ENCODE data around the gene SPRR1A.

SPRR1A gene

GRCh38 chr1:152980676-152981075, 3.2 kb upstream of the SPRR1A start:
- H3K9me3 ChIP-seq (ENCODE audit: control insufficient read depth, insufficient read depth, low read depth, low read length): no peaks in the 10 kb centered on the region
- ChIA-PET CTCF (interaction anchor here (0.6 to 0.7 kb wide), 3 partner anchors 103 to 147 kb away, joined by 3 read pairs; no protein-coding TSS in a partner anchor), POLR2A (no interaction called here)
- no peaks in the 10 kb centered on the region for H3K4me1 ChIP-seq (ENCODE audit: control insufficient read depth, insufficient read depth, low read length)
- TF ChIP-seq ZFHX2 (tag by site-specific recombination; conservative IDR thresholded peaks at IDR 0.05): no peak
- no peak for TF ChIP-seq KLF9 (tag by site-specific recombination; IDR thresholded peaks at IDR 0.05; ENCODE audit: low read depth)
- TF ChIP-seq ZNF169 (tag by site-specific recombination; IDR thresholded peaks at IDR 0.05): no peak
- TF ChIP-seq ZNF513 (tag by site-specific recombination; IDR thresholded peaks at IDR 0.05): no peak
- TF ChIP-seq ZNF121 (tag by site-specific recombination; IDR thresholded peaks at IDR 0.05): no peak
- TF ChIP-seq ZNF529 (tag by site-specific recombination; IDR thresholded peaks at IDR 0.05; ENCODE audit: insufficient replicate concordance): no peak
- no peak for TF ChIP-seq PRDM6 (tag by site-specific recombination; IDR thresholded peaks at IDR 0.05)
- TF ChIP-seq ZNF473 (tag by site-specific recombination; IDR thresholded peaks at IDR 0.05): no peak
- TF ChIP-seq ZFP3 (tag by site-specific recombination; IDR thresholded peaks at IDR 0.05; ENCODE audit: low read depth): no peak
- H3K27ac ChIP-seq (ENCODE audit: extremely low read depth, low read depth, low read length): no peak overlapping the region
- H3K4me3 ChIP-seq (ENCODE audit: low read depth, low read length): no peak overlapping the region
- no peaks in the 10 kb centered on the region for H3K36me3 ChIP-seq (ENCODE audit: control insufficient read depth in 2 of 2, insufficient read depth in 1 of 2, low read length in 2 of 2)

GRCh38 chr1:152981146-152981871, 2.6 kb upstream of the SPRR1A start:
- TF ChIP-seq SCRT2 (tag by site-specific recombination; IDR thresholded peaks at IDR 0.05) (peak; percentile 62; the same call in 1 of the 2 replicates), ZNF549 (tag by site-specific recombination; IDR thresholded peaks at IDR 0.05) (no peak)
- H3K27ac ChIP-seq (ENCODE audit: extremely low read depth, low read depth, low read length): no peak overlapping the region
- ChIA-PET CTCF (interaction anchor here (0.7 kb wide), 1 partner anchor 104 kb away, joined by 3 read pairs; no protein-coding TSS in a partner anchor), POLR2A (no interaction called here)
- H3K9me3 ChIP-seq (ENCODE audit: control insufficient read depth, insufficient read depth, low read depth, low read length): no peaks in the 10 kb centered on the region
- H3K4me3 ChIP-seq (ENCODE audit: low read depth, low read length): no peak overlapping the region
- no peaks in the 10 kb centered on the region for H3K36me3 ChIP-seq (ENCODE audit: control insufficient read depth in 2 of 2, insufficient read depth in 1 of 2, low read length in 2 of 2)
- H3K4me1 ChIP-seq (ENCODE audit: control insufficient read depth, insufficient read depth, low read length): no peaks in the 10 kb centered on the region

- no peak for TF ChIP-seq ZNF692 (tag by site-specific recombination; IDR thresholded peaks at IDR 0.05)
- TF ChIP-seq ZNF433 (tag by site-specific recombination; IDR thresholded peaks at IDR 0.05; ENCODE audit: low read depth): no peak
- no peak for TF ChIP-seq KLF7 (tag by site-specific recombination; IDR thresholded peaks at IDR 0.05; ENCODE audit: borderline replicate concordance)
- no peak for TF ChIP-seq IKZF3 (tag by site-specific recombination; IDR thresholded peaks at IDR 0.05)
- POLR2A ChIA-PET: no interaction called here
Observed at GRCh38 chr1:152982076-152982475, 1.8 kb upstream of the SPRR1A start.

More at GRCh38 chr1:152982076-152982475, 1.8 kb upstream of the SPRR1A start:
- no peaks in the 10 kb centered on the region for H3K36me3 ChIP-seq (ENCODE audit: control insufficient read depth in 2 of 2, insufficient read depth in 1 of 2, low read length in 2 of 2)
- no peak overlapping the region for H3K4me3 ChIP-seq (ENCODE audit: low read depth, low read length)
- H3K9me3 ChIP-seq (ENCODE audit: control insufficient read depth, insufficient read depth, low read depth, low read length): no peaks in the 10 kb centered on the region
- H3K27ac ChIP-seq (ENCODE audit: extremely low read depth, low read depth, low read length): no peak overlapping the region
- H3K4me1 ChIP-seq (ENCODE audit: control insufficient read depth, insufficient read depth, low read length): no peaks in the 10 kb centered on the region
- CTCF ChIA-PET: no interaction called here

Measured in HEK293 (cell line).